GM06990 (cell line): Measurements from ENCODE around the gene HNRNPR.
"Not testable (repeated sequence)": the region's sequence is repeated elsewhere in the genome, so short reads cannot be mapped to it uniquely, and the experiment has no call there.

Source experiments
- DNase-seq: peaks from one replicate; pipeline ENCODE4 v3.0.0-alpha.2; 2011; ENCODE audit not compliant: insufficient read length; ENCODE audit errors: extremely low read depth
- H3K27me3 ChIP-seq: replicated peaks from 2 replicates; pipeline ENCODE4 v1.6.0; 2011; ENCODE audit warnings: low read length; ENCODE audit not compliant: control insufficient read depth, insufficient read depth
- H3K36me3 ChIP-seq: 2 replicates; pipeline ENCODE4 v1.5.1; 2011; ENCODE audit warnings: low read length; ENCODE audit not compliant: control insufficient read depth, insufficient read depth
- H3K4me3 ChIP-seq: replicated peaks from 2 replicates; pipeline ENCODE4 v1.5.1; 2011; ENCODE audit warnings: low read depth, mild to moderate bottlenecking, control low read depth, low read length
- CTCF ChIP-seq: IDR thresholded peaks from 2 replicates; pipeline ENCODE4 v1.5.1; 2011; ENCODE audit warnings: low read length, control low read depth, mild to moderate bottlenecking, inconsistent platforms; ENCODE audit not compliant: insufficient read depth, poor library complexity, severe bottlenecking

Gene HNRNPR

GRCh38 chr1:23325393-23325792 is 18.7 kb downstream of the HNRNPR start:
- H3K27me3 ChIP-seq, result no peaks in the 10 kb centered on the region
- no peak for TF ChIP-seq CTCF
- no peak for DNase-seq
- H3K36me3 ChIP-seq, result peaks cover 7% of the 10 kb centered on the region
- H3K4me3 ChIP-seq, result no peak overlapping the region

- H3K27me3 ChIP-seq, result no peaks in the 10 kb centered on the region
- TF ChIP-seq CTCF, result no peak
- no peak for DNase-seq
- H3K36me3 ChIP-seq, result peaks cover 8% of the 10 kb centered on the region
- H3K4me3 ChIP-seq, result no peak overlapping the region
Measured at GRCh38 chr1:23322770-23323169, 21.3 kb downstream of the HNRNPR start.

GRCh38 chr1:23310280-23310679 is 33.8 kb downstream of the HNRNPR start:
- H3K27me3 ChIP-seq, DNase-seq, H3K36me3 ChIP-seq, H3K4me3 ChIP-seq: not testable (repeated sequence)

GRCh38 chr1:23304140-23304620 is 39.9 kb downstream of the HNRNPR start:
- no peak for DNase-seq
- Histone ChIP-seq H3K36me3 (no peaks in the 10 kb centered on the region; the same call in none of the 2 replicates), H3K4me3 (no peak overlapping the region), H3K27me3 (no peaks in the 10 kb centered on the region)
- no peak for TF ChIP-seq CTCF

- no peak overlapping the region for H3K4me3 ChIP-seq
- DNase-seq, result no peak
- no peak for TF ChIP-seq CTCF
- no peaks in the 10 kb centered on the region for H3K27me3 ChIP-seq
- H3K36me3 ChIP-seq, result peaks cover 1% of the 10 kb centered on the region
Measured at GRCh38 chr1:23303524-23303923, 40.6 kb downstream of the HNRNPR start.

- DNase-seq, result no peak
- TF ChIP-seq CTCF, result no peak
- Histone ChIP-seq H3K36me3 (peaks cover 1% of the 10 kb centered on the region; the same call in 1 of the 2 replicates), H3K4me3 (no peak overlapping the region), H3K27me3 (no peaks in the 10 kb centered on the region)
Measured at GRCh38 chr1:23296931-23297330, 47.2 kb downstream of the HNRNPR start.
